H9 (cell line): ENCODE data around the gene PREPL. TPM values are rescaled to one million over a fixed set of nuclear protein-coding genes. Genes with fewer than 3 reads are reported as not detected.

Source experiments
- DNase-seq: peaks from one replicate; pipeline ENCODE4 v3.0.0-alpha.2; 2017
- H2AFZ ChIP-seq: one replicate; pipeline ENCODE4 v1.6.1; 2013; ENCODE audit warnings: mild to moderate bottlenecking, low read length, control low read depth, moderate library complexity
- H2AK5ac ChIP-seq: 2 replicates; pipeline ENCODE4 v1.6.1; 2013; ENCODE audit warnings: low read length, control low read depth, mixed read lengths; ENCODE audit not compliant: insufficient read length
- H2BK120ac ChIP-seq: one replicate; pipeline ENCODE4 v1.6.1; 2013; ENCODE audit warnings: low read depth, mild to moderate bottlenecking, low read length, control low read depth, inconsistent platforms; ENCODE audit not compliant: poor library complexity, severe bottlenecking
- H2BK12ac ChIP-seq: 2 replicates; pipeline ENCODE4 v1.6.1; 2013; ENCODE audit warnings: low read length, control low read depth, mixed read lengths, low read depth; ENCODE audit not compliant: insufficient read length
- H2BK15ac ChIP-seq: 2 replicates; pipeline ENCODE4 v1.6.1; 2013; ENCODE audit warnings: low read depth, low read length, control low read depth
- H2BK20ac ChIP-seq: one replicate; pipeline ENCODE4 v1.6.1; 2013; ENCODE audit warnings: low read depth, mild to moderate bottlenecking, low read length, control low read depth, inconsistent platforms; ENCODE audit not compliant: poor library complexity, severe bottlenecking
- H2BK5ac ChIP-seq: 2 replicates; pipeline ENCODE4 v1.6.1; 2013; ENCODE audit warnings: low read length, control low read depth, mixed read lengths; ENCODE audit not compliant: insufficient read length
- H3K14ac ChIP-seq: 2 replicates; pipeline ENCODE4 v1.6.1; 2013; ENCODE audit warnings: low read length, control low read depth; ENCODE audit not compliant: insufficient read depth
- H3K18ac ChIP-seq: 2 replicates; pipeline ENCODE4 v1.6.1; 2013; ENCODE audit warnings: low read depth, mild to moderate bottlenecking, mixed read lengths, low read length, control low read depth; ENCODE audit not compliant: insufficient read length
- H3K23ac ChIP-seq: 2 replicates; pipeline ENCODE4 v1.6.1; 2013; ENCODE audit warnings: low read length, control low read depth, mixed read lengths, low read depth; ENCODE audit not compliant: insufficient read length
- H3K23me2 ChIP-seq: 2 replicates; pipeline ENCODE4 v1.6.1; 2013; ENCODE audit warnings: low read depth, mild to moderate bottlenecking, mixed read lengths, low read length, control low read depth; ENCODE audit not compliant: insufficient read length, poor library complexity, severe bottlenecking
- H3K27ac ChIP-seq: 2 replicates; pipeline ENCODE4 v1.5.1; 2013; ENCODE audit warnings: low read length, control low read depth, mixed read lengths, low read depth; ENCODE audit not compliant: insufficient read length
- H3K27me3 ChIP-seq: 2 replicates; pipeline ENCODE4 v1.6.1; 2013; ENCODE audit warnings: low read length, control low read depth, inconsistent platforms; ENCODE audit not compliant: insufficient read depth
- H3K4ac ChIP-seq: 2 replicates; pipeline ENCODE4 v1.6.1; 2013; ENCODE audit warnings: low read depth, mild to moderate bottlenecking, control low read depth, inconsistent platforms, low read length, moderate library complexity
- H3K4me1 ChIP-seq: 2 replicates; pipeline ENCODE4 v1.6.1; 2013; ENCODE audit warnings: low read length, control low read depth, inconsistent platforms; ENCODE audit not compliant: insufficient read depth
- H3K4me2 ChIP-seq: 2 replicates; pipeline ENCODE4 v1.6.1; 2013; ENCODE audit warnings: low read length, control low read depth, mixed read lengths; ENCODE audit not compliant: insufficient read length, insufficient read depth
- H3K56ac ChIP-seq: 2 replicates; pipeline ENCODE4 v1.6.1; 2013; ENCODE audit warnings: low read depth, mild to moderate bottlenecking, mixed read lengths, low read length, control low read depth; ENCODE audit not compliant: insufficient read length
- H3K79me1 ChIP-seq: 2 replicates; pipeline ENCODE4 v1.6.1; 2013; ENCODE audit warnings: low read depth, mild to moderate bottlenecking, moderate library complexity, low read length, control low read depth, inconsistent platforms; ENCODE audit not compliant: insufficient read depth, poor library complexity, severe bottlenecking
- H3K79me2 ChIP-seq: 2 replicates; pipeline ENCODE4 v1.6.1; 2013; ENCODE audit warnings: low read length, control low read depth, inconsistent platforms; ENCODE audit not compliant: insufficient read depth
- H3K9ac ChIP-seq: 2 replicates; pipeline ENCODE4 v1.6.1; 2013; ENCODE audit warnings: low read length, control low read depth, mixed read lengths; ENCODE audit not compliant: insufficient read length; ENCODE audit errors: extremely low read depth
- H3K9me3 ChIP-seq: one replicate; pipeline ENCODE4 v1.6.1; 2013; ENCODE audit warnings: low read depth, low read length, inconsistent platforms; ENCODE audit not compliant: control insufficient read depth
- H3T11ph ChIP-seq: one replicate; pipeline ENCODE4 v1.6.1; 2013; ENCODE audit warnings: mild to moderate bottlenecking, low read length, control low read depth, inconsistent platforms
- H4K20me1 ChIP-seq: one replicate; pipeline ENCODE4 v1.6.1; 2013; ENCODE audit not compliant: control insufficient read depth, insufficient read length, insufficient read depth
- H4K5ac ChIP-seq: 2 replicates; pipeline ENCODE4 v1.6.1; 2013; ENCODE audit warnings: low read depth, mild to moderate bottlenecking, mixed read lengths, low read length, control low read depth; ENCODE audit not compliant: insufficient read length
- H4K8ac ChIP-seq: replicated peaks from 2 replicates; pipeline ENCODE4 v1.6.1; 2013; ENCODE audit warnings: low read length, control low read depth, mixed read lengths, low read depth; ENCODE audit not compliant: insufficient read length
- H4K91ac ChIP-seq: 2 replicates; pipeline ENCODE4 v1.6.1; 2013; ENCODE audit warnings: low read depth, mild to moderate bottlenecking, moderate library complexity, mixed read lengths, low read length, control low read depth; ENCODE audit not compliant: insufficient read length
- H3K27ac Mint-ChIP-seq, 3 experiments: 2 replicates in 2 of 3; 3 replicates in 1 of 3; pipeline ENCODE4 v1.8.0; 2020 to 2021; ENCODE audit warnings: mixed read lengths in 3 of 3, mild to moderate bottlenecking in 1 of 3, moderate library complexity in 1 of 3
- H3K27me3 Mint-ChIP-seq: 2 replicates; pipeline ENCODE4 v1.8.0; 2021; ENCODE audit warnings: low read depth, mild to moderate bottlenecking, moderate library complexity, mixed read lengths
- H3K36me3 Mint-ChIP-seq, 3 experiments: 2 replicates in 2 of 3; 3 replicates in 1 of 3; pipeline ENCODE4 v1.8.0; 2020 to 2021; ENCODE audit warnings: low read depth in 3 of 3, mixed read lengths in 3 of 3; ENCODE audit not compliant: insufficient read depth in 1 of 3
- H3K4me1 Mint-ChIP-seq, 2 experiments: 2 replicates each; pipeline ENCODE4 v1.8.0; 2020; ENCODE audit warnings: mixed read lengths in 2 of 2
- H3K4me3 Mint-ChIP-seq, 2 experiments: 2 replicates in 1 of 2; 3 replicates in 1 of 2; pipeline ENCODE4 v1.8.0; 2020 to 2021; ENCODE audit warnings: mild to moderate bottlenecking in 2 of 2, mixed read lengths in 2 of 2, moderate library complexity in 1 of 2
- H3K9me3 Mint-ChIP-seq, 2 experiments: 2 replicates in 1 of 2; 3 replicates in 1 of 2; pipeline ENCODE4 v1.8.0; 2020; ENCODE audit warnings: mild to moderate bottlenecking in 2 of 2, mixed read lengths in 2 of 2, moderate library complexity in 1 of 2
- WGBS: extraction: QIAGEN DNeasy Blood & Tissue Kit; methylation state at CpG from one replicate; pipeline ENCODE4 v1.1.7; 2013; ENCODE audit warnings: missing lambda C conversion rate, low lambda C conversion rate, mixed read lengths; ENCODE audit not compliant: insufficient read length; ENCODE audit errors: extremely low coverage; 5-methylcytosine and 5-hydroxymethylcytosine counted together
- total RNA-seq: library from RNA; stranded (reverse); gene quantifications from 2 replicates; pipeline ENCODE4 v1.2.1, GENCODE V29; 2021
- TF ChIP-seq, protein P1 (sequence below): fragments of 200-600 bp; sonication (generic); conservative IDR thresholded peaks from 3 replicates; pipeline ENCODE4 v1.8.0; 2021; ENCODE audit warnings: antibody characterized with exemption, mild to moderate bottlenecking

PREPL gene
- total RNA-seq, 1 experiment from 2014 or later: 30.1 TPM

DNA sequence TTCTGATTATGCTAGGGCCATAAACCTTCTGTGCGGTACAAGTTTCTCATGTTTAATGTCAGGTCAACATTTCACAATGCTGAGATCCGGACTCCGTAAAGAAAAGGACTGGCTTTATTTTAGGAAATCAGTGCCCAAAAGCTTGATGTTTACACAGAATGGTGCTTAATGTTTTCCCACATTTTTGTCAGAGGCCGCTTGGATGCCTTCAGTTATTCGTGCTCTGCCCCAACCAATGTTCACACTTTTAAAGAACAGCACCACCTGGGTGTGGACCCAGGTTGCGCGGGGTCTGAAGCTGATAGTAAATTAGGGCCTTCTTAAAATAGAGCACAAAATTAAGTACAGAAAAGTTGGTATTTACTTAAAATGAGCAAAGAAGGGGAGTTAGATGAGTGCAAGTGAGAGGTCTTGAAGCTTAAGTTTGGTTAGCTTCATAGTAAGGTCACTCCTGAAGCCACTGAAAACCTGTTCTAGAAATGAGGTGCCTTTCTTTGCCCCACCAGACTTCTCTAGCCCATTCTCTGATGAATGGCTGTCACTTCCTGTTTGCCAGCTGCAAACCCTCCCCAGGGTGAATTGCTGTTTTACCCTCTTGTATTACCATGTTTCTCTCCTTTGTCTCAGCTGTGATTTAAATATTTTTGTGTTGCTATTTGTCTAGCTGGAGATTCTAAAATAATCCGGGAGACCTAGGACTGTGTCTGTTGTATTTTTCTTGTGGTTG, 65.5 kb downstream of the PREPL start:
- Histone ChIP-seq H3K9ac (no peak overlapping the region), H2BK12ac (no peak overlapping the region), H4K20me1 (no peaks in the 10 kb centered on the region), H3K18ac (no peak overlapping the region), H3T11ph (no peak overlapping the region), H3K56ac (no peak overlapping the region), H2BK5ac (no peak overlapping the region), H2BK15ac (no peak overlapping the region), H4K91ac (no peak overlapping the region), H2BK120ac (no peak overlapping the region), H3K4ac (no peak overlapping the region), H3K9me3 (no peaks in the 10 kb centered on the region), H2AFZ (peak overlapping the region; percentile 67), H3K4me2 (no peak overlapping the region), H3K23ac (no peak overlapping the region), H4K8ac (no peak overlapping the region), H2AK5ac (no peak overlapping the region), H3K23me2 (no peaks in the 10 kb centered on the region), H3K4me1 (no peaks in the 10 kb centered on the region; the same call in 1 of the 2 replicates), H3K79me2 (no peaks in the 10 kb centered on the region), H3K79me1 (no peaks in the 10 kb centered on the region), H3K27ac (no peak overlapping the region), H3K14ac (no peak overlapping the region), H3K27me3 (no peaks in the 10 kb centered on the region), H2BK20ac (no peak overlapping the region), H4K5ac (no peak overlapping the region)
- TF ChIP-seq, protein P1, sequence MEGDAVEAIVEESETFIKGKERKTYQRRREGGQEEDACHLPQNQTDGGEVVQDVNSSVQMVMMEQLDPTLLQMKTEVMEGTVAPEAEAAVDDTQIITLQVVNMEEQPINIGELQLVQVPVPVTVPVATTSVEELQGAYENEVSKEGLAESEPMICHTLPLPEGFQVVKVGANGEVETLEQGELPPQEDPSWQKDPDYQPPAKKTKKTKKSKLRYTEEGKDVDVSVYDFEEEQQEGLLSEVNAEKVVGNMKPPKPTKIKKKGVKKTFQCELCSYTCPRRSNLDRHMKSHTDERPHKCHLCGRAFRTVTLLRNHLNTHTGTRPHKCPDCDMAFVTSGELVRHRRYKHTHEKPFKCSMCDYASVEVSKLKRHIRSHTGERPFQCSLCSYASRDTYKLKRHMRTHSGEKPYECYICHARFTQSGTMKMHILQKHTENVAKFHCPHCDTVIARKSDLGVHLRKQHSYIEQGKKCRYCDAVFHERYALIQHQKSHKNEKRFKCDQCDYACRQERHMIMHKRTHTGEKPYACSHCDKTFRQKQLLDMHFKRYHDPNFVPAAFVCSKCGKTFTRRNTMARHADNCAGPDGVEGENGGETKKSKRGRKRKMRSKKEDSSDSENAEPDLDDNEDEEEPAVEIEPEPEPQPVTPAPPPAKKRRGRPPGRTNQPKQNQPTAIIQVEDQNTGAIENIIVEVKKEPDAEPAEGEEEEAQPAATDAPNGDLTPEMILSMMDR: peak; percentile 66
- peak overlapping the region in 2 of 3 experiments; percentile 15 to 76; a peak in 2 of 7 replicates for H3K27ac Mint-ChIP-seq
- DNase-seq: peak; percentile 42
- peaks cover 18 to 22% of the 10 kb centered on the region in 2 experiments for H3K4me1 Mint-ChIP-seq
- H3K9me3 Mint-ChIP-seq: no peaks in the 10 kb centered on the region
- H3K36me3 Mint-ChIP-seq: no peaks in the 10 kb centered on the region
- H3K27me3 Mint-ChIP-seq: peaks cover 1% of the 10 kb centered on the region; the same call in 1 of the 2 replicates
- WGBS: no CpG with 5 or more reads among the region's 8 CpGs
- H3K4me3 Mint-ChIP-seq: no peak overlapping the region
